Hepatocyte (in vitro differentiated cells): ENCODE results near the gene DDT. TPM values are rescaled to one million over a fixed set of nuclear protein-coding genes. Genes with fewer than 3 reads are reported as not detected.

Experiments
- DNase-seq: peaks from one replicate; pipeline ENCODE4 v3.0.0-alpha.2; 2016; ENCODE audit warnings: low spot score
- H2AFZ ChIP-seq: fragments of 200-600 bp; sonication (generic); 2 replicates; pipeline ENCODE4 v1.6.0; 2016; ENCODE audit warnings: antibody characterized with exemption, mild to moderate bottlenecking
- H3K27ac ChIP-seq: fragments of 200-600 bp; sonication (generic); 2 replicates; pipeline ENCODE4 v1.5.1; 2016; ENCODE audit warnings: mild to moderate bottlenecking
- H3K27me3 ChIP-seq: fragments of 200-600 bp; sonication (generic); 2 replicates; pipeline ENCODE4 v1.6.1; 2016
- H3K36me3 ChIP-seq: fragments of 200-600 bp; sonication (generic); replicated peaks from 2 replicates; pipeline ENCODE4 v1.5.1; 2016; ENCODE audit warnings: low read depth; ENCODE audit not compliant: insufficient read depth
- H3K4me1 ChIP-seq: fragments of 200-600 bp; sonication (generic); 2 replicates; pipeline ENCODE4 v1.5.1; 2016; ENCODE audit warnings: mild to moderate bottlenecking, moderate library complexity; ENCODE audit not compliant: insufficient read depth
- H3K4me2 ChIP-seq: fragments of 200-600 bp; sonication (generic); 2 replicates; pipeline ENCODE4 v1.6.0; 2016
- H3K4me3 ChIP-seq: fragments of 200-600 bp; sonication (generic); 2 replicates; pipeline ENCODE4 v1.5.1; 2016; ENCODE audit warnings: mild to moderate bottlenecking
- H3K79me2 ChIP-seq: fragments of 200-600 bp; sonication (generic); 2 replicates; pipeline ENCODE4 v1.6.0; 2017; ENCODE audit warnings: mild to moderate bottlenecking
- H3K9me2 ChIP-seq: fragments of 200-600 bp; sonication (generic); replicated peaks from 2 replicates; pipeline ENCODE4 v1.6.0; 2017; ENCODE audit warnings: mild to moderate bottlenecking; ENCODE audit not compliant: insufficient read depth
- H3K9me3 ChIP-seq: fragments of 200-600 bp; sonication (generic); 2 replicates; pipeline ENCODE4 v1.5.1; 2016; ENCODE audit warnings: low read depth, mild to moderate bottlenecking
- H4K20me1 ChIP-seq: fragments of 200-600 bp; sonication (generic); 2 replicates; pipeline ENCODE4 v1.6.0; 2016; ENCODE audit warnings: mild to moderate bottlenecking; ENCODE audit not compliant: insufficient read depth, poor library complexity, severe bottlenecking
- CTCF ChIP-seq: fragments of 200-600 bp; sonication (generic); IDR thresholded peaks from 2 replicates; pipeline ENCODE4 v1.5.1; 2016; ENCODE audit warnings: antibody characterized with exemption, mild to moderate bottlenecking; ENCODE audit not compliant: poor library complexity
- EZH2 ChIP-seq: fragments of 200-600 bp; sonication (generic); IDR thresholded peaks from 2 replicates; pipeline ENCODE4 v1.6.1; 2016; ENCODE audit warnings: antibody characterized with exemption, mild to moderate bottlenecking, borderline replicate concordance
- EZH2phosphoT487 ChIP-seq: fragments of 200-600 bp; sonication (generic); IDR thresholded peaks from one replicate; pipeline ENCODE4 v1.6.1; 2018; ENCODE audit warnings: antibody characterized with exemption, mild to moderate bottlenecking, low read depth, moderate library complexity; ENCODE audit not compliant: unreplicated experiment, severe bottlenecking
- WGBS: methylation state at CpG from one replicate; pipeline ENCODE4 v1.1.6; 2016; ENCODE audit warnings: low lambda C conversion rate; ENCODE audit errors: missing lambda C conversion rate; 5-methylcytosine and 5-hydroxymethylcytosine counted together
- polyA plus RNA-seq: library from polyadenylated mRNA; unstranded; fragments of >200 nt; fragmentation: Nextera tagmentation; extraction: Ambion mirVana; gene quantifications from 2 replicates; pipeline ENCODE4 v1.2.1, GENCODE V29; 2016
- total RNA-seq: library from RNA; depleted of rRNA; stranded (reverse); fragments of >200 nt; gene quantifications from 2 replicates; pipeline ENCODE4 v1.2.3, GENCODE V29; 2014

The DDT gene
- total and polyA plus RNA-seq, 2 experiments from 2014 or later: 136 to 223 TPM

GRCh38 chr22:24006914-24007214, 32.6 kb upstream of the DDT start:
- Histone ChIP-seq H3K27ac (no peak overlapping the region), H3K9me2 (no peaks in the 10 kb centered on the region), H3K36me3 (no peaks in the 10 kb centered on the region), H3K4me1 (no peaks in the 10 kb centered on the region), H3K27me3 (no peaks in the 10 kb centered on the region), H4K20me1 (no peaks in the 10 kb centered on the region), H3K79me2 (peaks cover 5% of the 10 kb centered on the region), H3K4me3 (no peak overlapping the region), H3K4me2 (no peak overlapping the region), H2AFZ (no peak overlapping the region), H3K9me3 (no peaks in the 10 kb centered on the region)
- no peak for TF ChIP-seq CTCF
- no peak for TF ChIP-seq EZH2phosphoT487
- no peak for TF ChIP-seq EZH2
- DNase-seq: no peak
- 91% methylated on average over 6 of the region's 6 CpGs for WGBS

- H3K27me3 ChIP-seq: no peaks in the 10 kb centered on the region
- H3K4me3 ChIP-seq: no peak overlapping the region
- 83% methylated on average over 10 of the region's 10 CpGs for WGBS
- no peak for DNase-seq
- H3K36me3 ChIP-seq: no peaks in the 10 kb centered on the region
- H2AFZ ChIP-seq: no peak overlapping the region
- no peaks in the 10 kb centered on the region for H3K9me2 ChIP-seq
- H3K4me1 ChIP-seq: no peaks in the 10 kb centered on the region
- H3K4me2 ChIP-seq: no peak overlapping the region
- H3K79me2 ChIP-seq: no peaks in the 10 kb centered on the region
- H3K27ac ChIP-seq: no peak overlapping the region
- TF ChIP-seq EZH2phosphoT487: no peak
- TF ChIP-seq CTCF: no peak
- TF ChIP-seq EZH2: no peak
- no peaks in the 10 kb centered on the region for H4K20me1 ChIP-seq
- H3K9me3 ChIP-seq: no peaks in the 10 kb centered on the region
Observed at GRCh38 chr22:24006207-24006913, 32.1 kb upstream of the DDT start.

- Histone ChIP-seq H3K9me3 (no peaks in the 10 kb centered on the region), H3K4me3 (no peak within 1 kb of the TSS), H3K27ac (no peak within 1 kb of the TSS), H3K79me2 (no peaks in the 10 kb centered on the region), H3K4me2 (no peak within 1 kb of the TSS), H2AFZ (no peak within 1 kb of the TSS), H4K20me1 (no peaks in the 10 kb centered on the region), H3K27me3 (no peaks in the 10 kb centered on the region), H3K4me1 (no peaks in the 10 kb centered on the region), H3K36me3 (no peaks in the 10 kb centered on the region), H3K9me2 (no peaks in the 10 kb centered on the region)
- TF ChIP-seq EZH2 (no peak), CTCF (no peak), EZH2phosphoT487 (no peak)
- WGBS: 84% methylated on average over 6 of the region's 6 CpGs
- no peak for DNase-seq
Observed at GRCh38 chr22:24005201-24005600, 31.0 kb upstream of the DDT start, which contains the start of gene GSTT4. GSTT4 (minus strand) TSS chr22:24005453; CDS start chr22:24005356, 97 bp downstream.
